GM15510 (cell line): Measurements from ENCODE around the gene CDCP1.

Source experiments
- POLR2A ChIP-seq: IDR thresholded peaks from 3 replicates; pipeline ENCODE4 v1.6.1; 2011; ENCODE audit warnings: borderline replicate concordance; ENCODE audit not compliant: insufficient read length; ENCODE audit errors: extremely low read depth

The CDCP1 gene

DNA sequence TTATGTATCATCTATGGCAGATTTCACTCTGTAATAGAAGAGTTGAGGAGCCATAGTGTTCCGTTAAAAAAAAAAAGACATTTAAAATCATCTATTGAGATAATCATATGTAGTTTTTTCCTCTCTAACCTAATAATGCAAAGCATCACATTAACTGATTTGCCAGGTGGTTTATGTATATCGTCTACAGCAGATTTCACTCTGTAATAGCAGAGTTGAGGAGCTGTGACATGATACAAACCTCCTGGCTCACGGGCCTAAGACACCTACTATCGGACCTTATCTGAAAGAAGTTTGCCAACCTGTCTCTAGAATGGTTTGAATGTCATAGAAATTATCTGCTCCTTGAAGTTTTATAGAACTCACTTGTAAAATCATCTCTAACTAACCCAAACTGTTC is 29.8 kb downstream of the CDCP1 start:
- no peak for TF ChIP-seq POLR2A

DNA sequence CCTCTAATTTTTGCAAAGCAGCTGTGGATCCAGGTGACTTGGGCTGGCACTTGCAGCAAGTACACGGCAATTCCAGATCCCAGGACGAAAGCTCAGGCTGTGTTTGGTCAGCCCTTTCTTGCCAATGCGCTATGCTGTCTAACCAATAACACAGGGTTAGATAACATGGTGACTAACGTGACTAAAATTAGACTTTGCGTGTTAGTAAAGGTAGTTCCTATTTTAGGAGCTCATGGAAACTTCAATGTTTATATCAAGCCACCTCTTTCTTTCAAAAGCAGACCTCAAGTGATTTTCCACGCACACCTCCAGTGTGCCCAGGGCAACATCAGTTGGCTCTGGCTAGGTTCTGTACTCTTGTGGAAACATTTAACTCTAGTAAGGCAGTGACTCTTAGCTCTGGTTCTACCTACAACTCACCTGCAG is 32.5 kb downstream of the CDCP1 start:
- TF ChIP-seq POLR2A, result no peak

DNA sequence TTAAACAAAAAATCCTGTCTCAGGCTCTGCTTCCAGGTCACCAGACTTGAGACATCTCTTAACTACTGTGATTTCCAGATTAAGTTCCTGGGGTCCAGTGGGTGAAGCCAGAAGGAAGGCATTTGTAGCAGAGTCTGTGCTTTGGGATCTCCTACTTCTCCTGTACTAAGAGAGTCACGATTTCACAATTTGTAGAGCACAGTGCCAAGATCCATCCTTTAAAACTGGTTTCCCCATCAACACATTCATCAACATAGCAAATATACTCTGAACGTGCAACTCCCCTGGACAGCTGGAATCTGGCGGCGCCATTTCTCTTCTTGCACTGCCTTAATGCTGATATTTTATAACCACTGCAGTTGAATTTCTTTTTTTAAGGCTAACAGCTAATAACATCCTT is 33.2 kb downstream of the CDCP1 start:
- no peak for TF ChIP-seq POLR2A

DNA sequence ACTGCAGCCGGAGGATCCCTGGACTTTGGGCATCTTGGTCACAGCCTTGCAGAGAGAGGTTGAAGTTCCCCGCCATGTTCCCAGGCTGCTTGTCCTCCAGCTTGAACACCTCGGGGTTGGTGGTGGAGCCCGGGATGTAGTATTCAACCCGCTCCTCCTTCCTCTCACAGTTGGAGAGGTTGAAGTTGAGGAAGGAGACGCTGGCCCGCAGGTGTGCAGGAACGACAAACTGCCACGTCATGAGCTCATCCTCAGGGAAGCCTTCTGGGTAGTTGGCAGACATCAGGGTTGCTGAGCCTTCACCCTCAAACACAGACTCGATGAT is 35.7 kb downstream of the CDCP1 start:
- no peak for TF ChIP-seq POLR2A

DNA sequence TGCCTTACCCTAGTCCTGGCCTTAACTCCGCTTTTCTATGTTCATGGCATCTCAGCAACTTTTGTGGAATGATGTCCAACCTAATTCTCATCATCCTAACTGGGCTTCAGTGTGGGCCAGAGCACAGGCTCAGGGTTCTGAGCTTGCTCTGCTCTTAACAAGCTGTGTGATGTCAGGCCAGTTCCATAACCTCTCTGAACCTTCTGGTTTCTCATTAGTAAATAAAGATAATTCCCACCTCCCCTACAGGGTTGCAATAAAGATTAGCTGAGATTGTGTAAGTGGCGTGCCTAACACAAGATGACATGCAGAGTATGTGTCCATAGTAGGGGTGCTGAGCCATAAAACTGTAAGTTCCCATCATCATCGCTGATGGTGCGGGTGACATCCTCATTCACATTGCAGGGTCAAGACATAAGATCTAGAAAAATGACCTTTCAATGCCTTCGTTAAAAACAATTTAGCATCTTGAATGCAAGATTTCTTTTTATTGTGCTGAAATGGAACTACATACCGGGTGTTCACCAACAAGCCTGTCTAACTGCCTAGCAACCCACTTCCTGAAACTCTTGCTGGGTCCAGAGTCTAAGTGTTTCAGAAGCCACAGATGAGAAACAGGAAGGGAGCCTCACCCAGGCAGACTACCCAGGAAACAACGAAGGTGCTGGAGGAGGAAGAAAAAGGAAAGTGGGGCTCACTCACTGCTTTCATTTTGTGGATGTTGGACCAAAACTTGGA is 36.2 kb downstream of the CDCP1 start:
- TF ChIP-seq POLR2A, result no peak

DNA sequence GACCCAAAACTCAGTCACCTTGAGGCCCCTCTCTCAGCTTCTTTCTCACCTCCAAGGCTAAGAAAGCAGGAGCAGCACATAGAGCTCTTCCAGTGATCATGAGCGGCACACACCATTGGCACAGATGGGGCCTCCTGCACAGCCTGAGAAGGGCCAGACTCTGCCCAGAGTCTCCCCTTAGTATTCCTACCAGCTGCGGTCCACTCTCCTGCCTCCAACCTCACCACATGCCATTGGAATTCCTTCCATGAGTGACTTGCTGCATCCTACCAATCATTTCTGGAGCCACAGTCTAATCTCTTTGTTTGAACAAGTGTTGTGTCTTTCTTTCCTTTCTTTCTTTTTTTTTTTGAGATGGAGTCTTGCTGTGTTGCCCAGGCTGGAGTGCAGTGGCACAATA is 39.3 kb downstream of the CDCP1 start:
- TF ChIP-seq POLR2A, result no peak

DNA sequence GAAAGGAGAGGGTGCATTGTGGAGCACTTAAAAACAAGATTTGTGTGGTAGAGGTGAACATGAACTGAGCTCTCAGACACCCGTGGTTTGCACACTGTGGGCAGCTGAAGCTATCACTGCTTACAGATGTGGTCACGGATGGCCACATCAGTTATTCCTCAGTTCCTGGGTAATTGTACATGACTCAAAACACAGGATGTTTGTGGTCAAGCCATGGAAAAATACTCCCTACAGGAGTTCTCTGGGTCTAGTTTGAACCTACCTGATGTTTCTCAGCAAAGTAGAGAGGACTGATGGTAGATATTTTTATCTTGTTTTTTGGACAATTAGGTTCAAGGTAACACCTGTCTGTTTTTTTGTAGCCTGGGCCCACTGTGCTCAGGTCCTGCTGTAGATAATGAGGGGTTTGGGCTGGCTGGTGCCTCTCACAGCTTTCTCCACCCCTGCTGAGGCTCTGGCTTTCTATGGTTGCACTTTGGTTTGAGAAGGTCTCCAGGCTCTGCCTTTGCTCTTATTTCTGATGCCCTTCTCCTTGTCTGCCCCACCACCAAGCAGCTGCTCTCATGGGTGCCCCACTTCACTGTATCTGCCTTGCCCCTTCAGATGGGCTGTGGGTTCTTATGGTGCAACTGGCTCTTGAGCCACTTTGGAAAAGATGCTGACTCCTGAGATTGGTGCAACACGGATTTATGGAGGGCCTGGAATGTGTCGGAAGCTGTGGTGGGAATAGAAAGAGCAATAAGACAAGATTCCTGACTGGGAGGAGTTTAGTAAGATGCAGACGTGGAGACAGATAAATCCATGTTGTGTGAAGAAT is 40.1 kb downstream of the CDCP1 start:
- no peak for TF ChIP-seq POLR2A

DNA sequence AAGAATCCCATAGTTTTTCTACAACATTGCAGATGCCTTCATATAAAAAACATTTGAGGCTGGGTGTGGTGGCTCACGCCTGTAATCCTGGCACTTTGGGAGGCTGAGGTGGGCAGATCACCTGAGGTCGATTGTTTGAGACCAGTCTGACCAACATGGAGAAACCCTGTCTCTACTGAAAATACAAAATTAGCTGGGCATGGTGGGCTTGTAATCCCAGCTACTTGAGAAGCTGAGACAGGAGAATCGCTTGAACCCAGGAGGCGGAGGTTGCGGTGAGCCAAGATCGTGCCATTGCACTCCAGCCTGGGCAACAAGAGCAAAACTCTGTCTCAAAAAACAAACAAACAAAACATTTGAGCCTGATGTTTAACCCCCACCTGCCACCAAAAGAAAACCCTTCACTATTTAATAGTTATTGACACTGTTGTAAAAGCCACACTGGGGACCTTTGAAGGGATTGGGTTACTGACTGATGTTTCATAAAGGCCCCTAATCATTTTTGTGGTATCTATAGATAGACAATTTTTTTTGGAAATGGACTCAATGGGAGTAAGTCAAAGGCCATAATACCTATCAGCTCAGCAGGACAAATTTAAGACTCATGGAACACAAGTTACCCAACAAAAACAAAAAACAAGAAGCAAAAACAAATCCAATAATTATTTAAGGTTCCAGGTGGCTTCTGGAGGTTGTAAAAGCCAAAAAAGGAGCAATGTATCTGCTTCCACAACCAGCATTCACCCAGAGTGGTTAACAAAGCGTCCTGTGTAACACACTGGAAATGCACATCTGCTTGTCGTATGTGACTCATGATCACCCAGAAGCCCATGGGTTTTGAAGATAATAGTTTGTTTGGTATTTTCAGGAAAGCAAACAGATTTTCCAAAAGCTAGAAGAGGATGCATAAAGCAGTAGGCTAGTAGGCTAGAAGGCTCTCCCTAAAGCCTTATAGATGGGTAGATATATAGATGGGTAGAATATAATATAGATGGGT is 41.2 kb downstream of the CDCP1 start:
- no peak for TF ChIP-seq POLR2A

DNA sequence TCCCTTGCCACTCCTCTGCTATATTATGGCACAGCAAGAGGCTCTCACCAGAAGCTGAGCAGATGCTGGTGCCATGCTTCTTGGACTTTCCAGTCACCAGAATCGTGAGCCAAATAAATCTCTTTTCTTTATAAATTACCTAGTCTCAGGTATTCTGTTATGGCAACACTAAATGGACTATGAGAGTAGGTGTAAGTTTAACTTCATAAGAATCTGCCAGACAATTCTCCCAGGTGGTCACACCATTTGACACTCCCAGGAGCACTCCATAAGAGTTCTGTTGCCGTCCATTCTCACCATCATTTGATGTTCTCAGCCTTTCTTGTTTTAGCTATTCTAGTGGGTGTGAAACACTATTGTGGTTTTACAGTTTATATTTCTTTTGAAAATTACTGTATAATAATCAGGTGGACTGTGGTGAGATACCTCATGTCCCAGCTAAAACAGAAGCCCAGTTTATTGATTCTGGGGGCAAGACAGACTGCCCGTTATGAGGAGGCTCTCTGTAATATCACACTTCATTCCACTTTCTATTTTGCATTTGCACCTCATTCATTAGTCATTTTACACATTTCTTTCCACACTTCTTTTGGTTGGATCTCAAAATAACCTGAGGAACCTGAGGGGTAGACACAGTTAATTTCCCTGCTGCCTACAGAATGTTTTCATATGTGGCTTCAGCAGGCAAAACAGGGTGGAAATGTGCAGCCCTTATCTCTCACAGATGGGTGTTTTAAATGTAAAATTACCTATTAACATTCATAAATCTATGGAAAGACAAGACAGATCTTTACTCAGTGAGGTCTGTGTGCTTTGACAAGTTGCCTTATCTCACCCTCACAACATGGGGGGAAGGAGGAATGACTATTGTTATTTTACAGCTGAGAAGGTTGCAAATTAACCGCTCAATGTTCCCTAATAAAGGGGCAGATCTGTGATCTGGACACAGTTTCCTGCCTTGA is 42.1 kb downstream of the CDCP1 start:
- TF ChIP-seq POLR2A, result no peak

DNA sequence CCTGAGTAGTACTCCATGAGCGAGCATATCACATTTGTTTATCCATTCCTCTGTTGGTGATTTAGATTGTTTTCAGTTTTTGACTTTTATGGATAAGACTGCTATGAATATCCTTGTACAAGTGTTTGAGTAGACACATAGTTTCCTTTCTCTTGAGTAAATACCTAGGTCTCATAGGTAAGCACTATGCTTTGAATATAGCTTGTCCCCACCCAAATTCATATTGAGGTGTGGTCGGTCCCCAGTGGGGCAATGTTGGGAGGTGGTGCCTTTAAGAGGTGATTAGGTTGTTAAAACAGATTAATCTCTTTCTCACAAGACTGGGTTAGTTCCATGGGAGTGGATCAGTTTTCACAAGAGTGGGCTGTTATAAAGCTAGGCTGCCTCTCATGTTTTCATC is 42.8 kb downstream of the CDCP1 start:
- no peak for TF ChIP-seq POLR2A

DNA sequence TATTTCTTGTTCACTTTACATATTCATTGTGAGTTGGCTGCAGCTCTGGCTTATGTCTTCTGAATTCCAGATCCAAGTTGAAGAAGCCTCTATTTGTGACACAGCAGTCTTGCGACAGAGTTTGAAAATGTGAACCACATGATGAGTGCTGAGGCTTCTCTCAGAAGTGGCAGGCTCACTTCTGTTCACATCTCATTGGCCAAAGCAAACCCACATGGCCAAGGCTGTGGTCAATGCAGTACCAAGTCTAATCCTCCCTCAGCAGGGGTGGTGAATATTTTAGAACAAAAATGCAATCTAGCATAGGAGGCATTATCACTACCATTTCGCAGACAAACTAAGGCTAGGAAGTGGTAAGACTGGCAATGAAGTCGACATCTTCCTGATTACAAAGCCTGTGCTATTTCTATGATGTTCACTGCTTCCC is 45.2 kb downstream of the CDCP1 start:
- TF ChIP-seq POLR2A, result no peak

DNA sequence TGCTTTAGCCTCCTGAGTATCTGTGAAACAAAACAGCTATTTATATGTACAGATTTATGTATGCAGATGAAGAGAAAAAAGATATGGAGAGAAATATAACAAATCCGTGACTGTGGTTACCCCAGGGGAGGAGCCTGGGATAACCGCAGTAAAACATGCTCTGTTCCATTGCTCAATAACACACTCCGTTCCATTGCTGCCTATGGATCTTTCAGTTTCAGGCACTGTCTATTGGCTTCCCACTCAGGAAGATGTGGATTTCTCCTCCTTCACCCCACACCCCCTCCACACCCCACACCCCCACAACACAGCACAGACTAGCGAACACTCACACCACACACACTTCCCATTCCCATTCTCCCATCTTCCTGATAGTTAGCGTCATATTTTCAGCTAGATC is 47.9 kb downstream of the CDCP1 start:
- no peak for TF ChIP-seq POLR2A

DNA sequence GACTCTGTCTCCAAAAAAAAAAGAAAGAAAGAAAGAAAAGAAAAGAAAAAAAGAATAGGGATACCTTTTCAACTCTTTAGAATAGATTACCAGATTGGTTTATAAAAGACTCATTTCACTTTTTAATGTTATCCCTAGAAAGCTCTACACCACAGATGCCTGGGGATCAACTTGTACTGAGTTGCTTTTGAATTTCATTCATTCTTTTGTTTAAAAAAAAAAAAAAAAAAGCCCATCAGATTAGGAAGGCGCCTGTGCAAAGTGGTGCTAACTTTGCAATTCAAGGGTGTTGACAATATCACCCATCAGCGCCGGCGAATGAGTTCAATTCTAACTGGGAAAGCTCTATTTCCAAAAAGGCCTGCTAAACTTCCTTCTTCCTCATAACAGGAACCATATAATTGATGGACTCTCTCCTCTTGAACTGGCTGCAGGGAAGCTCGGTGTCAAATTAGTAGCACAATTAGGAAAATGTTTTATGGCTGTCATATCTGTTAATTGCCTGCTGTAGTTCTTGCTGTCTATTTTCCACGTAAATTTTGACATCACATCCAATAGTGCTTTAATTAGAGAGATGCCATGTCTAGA is 48.8 kb downstream of the CDCP1 start:
- no peak for TF ChIP-seq POLR2A
